CD4-positive, alpha-beta T cell treated with Interferon gamma for 1 hour (primary cell): ENCODE data around the gene UBAP1.
"Not testable (repeated sequence)": the region's sequence is repeated elsewhere in the genome, so short reads cannot be mapped to it uniquely, and the experiment has no call there.

Source experiments
- DNase-seq: peaks from one replicate; pipeline ENCODE4 v3.0.0-alpha.2; 2020

Gene UBAP1

DNA sequence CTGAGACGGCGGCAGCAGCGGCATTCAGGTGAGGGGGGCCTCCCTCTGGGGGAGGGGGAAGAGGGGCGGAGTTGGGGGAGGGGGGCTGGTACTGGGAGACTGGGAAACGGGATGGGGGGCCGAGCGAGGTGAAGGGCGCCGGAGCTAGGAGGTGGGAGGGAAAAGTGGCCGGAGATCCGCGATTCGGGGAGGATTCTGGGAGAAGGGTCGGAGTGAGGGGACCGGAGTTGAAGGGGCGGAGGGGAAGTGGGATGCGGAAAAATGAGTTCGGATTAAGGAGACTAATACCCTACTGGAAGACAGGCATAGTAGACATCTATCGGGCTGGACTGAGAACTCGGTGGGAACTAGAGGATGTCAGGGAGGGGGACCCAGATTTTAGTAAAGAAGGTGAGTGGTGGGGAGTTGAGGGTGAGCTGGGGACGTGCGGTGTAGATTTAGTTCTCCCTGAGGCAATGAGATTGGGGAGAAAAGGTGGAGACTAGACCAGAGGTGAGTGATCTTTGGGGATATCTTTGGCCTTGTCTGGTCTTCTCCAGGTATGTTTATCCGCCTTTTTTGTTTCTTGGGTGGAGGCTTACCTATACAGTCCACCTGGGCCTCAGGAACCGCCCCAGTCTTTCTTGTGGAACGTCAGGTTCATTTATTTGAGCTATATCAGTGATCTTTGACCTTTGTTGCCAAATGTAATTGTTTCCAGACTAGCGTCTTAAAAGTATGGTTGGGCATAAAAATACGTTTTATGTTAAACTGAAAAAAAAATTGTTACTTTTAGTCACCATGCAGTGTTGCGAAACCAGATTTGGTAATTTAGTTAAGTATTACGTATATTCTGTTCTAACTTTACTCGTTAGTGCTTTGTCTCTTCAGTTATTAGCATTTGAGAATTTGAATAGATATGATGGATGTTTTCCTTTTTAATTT, 632 bp downstream of the UBAP1 start:
- no peak for DNase-seq

- DNase-seq = no peak
These were observed 7.1 kb downstream of the UBAP1 start for GRCh38 chr9:34185778-34186551.

DNA sequence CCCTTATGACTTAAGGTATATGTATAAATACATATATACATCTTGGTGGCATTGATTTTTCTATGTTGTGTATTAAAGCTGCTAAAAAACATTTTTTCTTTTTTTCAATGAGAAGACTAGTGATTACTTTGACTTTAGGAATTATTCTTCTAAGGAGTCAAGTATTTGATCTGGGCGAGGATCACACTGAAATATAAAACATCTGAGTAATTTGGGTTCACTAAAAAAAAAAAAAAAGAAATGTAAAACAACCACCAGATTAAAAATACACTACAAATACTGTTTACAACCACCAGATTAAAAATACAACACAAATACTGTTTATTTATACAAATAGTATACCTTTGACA, 9.0 kb downstream of the UBAP1 start:
- DNase-seq = no peak

DNA sequence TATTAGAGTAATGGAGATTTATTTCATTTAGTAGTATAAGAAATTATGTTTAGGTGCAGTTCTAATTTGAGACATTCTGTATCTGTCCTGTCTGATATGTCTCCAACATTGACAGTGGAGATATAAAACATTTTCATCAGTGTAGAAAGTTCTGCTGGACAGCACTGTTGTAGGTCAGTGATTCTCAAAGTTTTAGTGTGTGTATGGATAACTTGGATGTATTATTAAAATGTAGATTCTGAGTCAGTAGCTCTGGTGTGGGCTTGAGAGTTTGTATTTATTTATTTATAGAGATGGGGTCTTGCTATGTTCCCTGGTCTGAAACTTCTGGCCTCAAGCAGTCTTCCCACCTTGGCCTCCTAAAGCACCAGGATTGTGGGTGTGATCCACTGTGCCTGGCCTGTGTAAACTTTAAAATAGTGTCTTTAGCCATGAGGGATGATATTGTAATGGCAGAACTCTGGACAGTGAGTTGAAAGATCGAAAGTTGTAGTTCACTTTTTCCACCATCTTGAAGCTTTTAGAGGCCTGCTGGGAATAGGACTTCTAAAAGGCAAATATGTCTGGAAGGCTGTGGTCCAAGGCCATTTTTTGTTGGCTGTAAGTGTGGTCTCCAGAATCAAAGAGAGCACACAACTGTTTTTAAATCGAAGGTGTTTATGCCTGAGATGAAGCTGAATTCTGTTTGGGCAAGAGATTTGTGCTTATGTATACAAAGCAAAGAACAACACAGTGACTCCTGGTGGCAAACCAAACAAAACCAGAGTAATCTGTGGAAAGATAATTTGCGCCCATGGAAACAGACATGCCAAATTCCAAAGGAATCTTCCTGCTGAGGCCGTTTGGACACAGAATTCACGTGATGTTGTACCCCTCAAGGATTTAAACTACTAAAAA, 12.4 kb downstream of the UBAP1 start:
- DNase-seq = no peak

GRCh38 chr9:34195143-34195542, 16.3 kb downstream of the UBAP1 start:
- DNase-seq = no peak

GRCh38 chr9:34197286-34197685, 18.4 kb downstream of the UBAP1 start:
- not testable (repeated sequence) for DNase-seq

DNA sequence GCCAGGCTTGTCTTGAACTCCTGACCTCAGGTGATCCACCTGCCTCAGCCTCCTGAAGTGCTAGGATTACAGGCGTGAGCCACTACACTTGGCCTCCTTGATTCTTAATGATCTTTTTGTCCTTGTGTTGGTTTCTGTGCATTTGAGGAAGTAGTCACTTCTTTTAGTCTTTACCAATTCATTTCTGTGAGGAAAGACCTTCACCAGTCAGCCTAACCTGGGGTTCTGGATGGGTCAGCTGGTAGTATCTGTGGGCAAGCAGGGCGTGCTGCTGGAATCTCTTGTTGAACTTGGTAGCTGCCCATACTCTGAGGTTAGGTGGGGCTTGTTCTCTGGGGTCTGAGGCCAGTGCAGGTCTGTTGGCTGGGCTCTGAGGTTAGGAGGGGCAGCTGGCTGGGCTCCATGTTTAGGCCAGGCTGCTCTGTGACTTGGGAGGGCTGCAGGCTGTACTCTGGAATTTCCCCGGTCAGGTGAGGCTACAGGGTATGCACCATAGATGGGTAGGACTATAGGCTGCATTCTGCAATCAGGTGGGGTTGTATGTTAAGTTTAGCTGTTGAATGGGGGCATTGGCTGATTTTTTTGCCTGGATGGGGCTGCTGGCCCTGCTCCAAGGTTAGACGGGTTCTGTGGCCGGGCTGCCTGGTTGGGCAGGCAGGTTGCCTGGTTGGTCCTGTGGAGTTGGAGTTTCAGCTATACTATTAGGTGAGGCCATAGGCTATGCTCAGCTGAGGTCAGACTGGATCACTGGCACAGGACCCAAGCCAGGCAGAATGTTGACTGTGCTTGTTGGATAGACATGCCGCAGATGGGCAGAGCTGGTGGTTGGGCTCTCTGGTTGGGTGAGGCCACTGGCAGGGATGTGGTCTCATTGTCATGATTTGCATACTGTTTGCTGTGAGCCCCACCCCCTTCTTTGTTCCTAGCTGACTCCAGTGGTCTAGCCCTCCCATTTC, 19.2 kb downstream of the UBAP1 start:
- no peak for DNase-seq

GRCh38 chr9:34200092-34200491, 21.2 kb downstream of the UBAP1 start:
- no peak for DNase-seq

- DNase-seq = no peak
These were observed 24.6 kb downstream of the UBAP1 start for GRCh38 chr9:34203275-34203991.

DNA sequence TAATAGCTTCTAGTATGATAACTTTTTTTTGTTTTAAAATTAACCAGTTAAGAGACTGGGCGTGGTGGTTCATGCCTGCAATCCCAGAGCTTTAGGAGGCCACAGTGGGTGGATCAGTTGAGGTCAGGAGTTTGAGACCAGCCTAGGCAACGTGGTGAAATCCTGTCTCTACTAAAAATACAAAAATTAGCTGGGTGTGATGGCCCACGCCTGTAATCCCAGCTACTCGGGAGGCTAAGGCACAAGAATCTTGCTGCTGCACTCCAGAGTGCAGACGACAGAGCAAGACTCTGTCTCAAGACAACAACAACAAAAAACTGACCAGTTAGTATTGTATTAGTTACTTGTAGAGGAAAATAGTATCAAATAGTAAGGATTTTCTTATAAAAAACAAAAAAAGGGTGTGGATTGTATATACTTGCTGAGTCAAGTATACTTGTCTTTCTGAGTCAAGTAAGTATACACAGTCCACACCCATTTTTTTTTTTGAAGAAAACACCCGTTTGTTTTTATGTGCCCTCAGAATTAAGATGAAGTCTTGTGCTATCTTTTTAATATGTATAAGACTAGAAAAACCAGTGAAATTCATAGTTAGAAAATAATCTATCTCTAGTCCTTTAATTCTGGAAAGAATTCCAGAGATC, 25.3 kb downstream of the UBAP1 start:
- DNase-seq = no peak

DNA sequence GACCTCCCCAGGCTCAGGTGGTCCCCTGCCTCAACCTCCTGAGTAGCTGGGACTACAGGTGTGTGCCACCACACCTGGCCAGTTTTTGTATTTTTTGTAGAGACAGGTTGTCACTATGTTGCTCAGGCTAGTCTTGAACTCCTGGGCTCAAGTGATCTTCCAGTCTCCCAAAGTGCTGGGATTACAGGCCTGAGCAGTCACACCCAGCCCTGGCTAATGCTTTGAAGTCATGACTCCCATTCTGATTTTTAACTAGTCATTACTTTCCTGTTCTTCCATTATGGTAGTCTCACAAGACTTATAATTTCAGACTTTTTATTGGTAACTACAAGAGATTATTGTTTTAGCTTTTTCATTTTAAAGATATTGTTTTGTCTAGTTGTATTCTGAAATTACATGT, 26.3 kb downstream of the UBAP1 start:
- no peak for DNase-seq

DNA sequence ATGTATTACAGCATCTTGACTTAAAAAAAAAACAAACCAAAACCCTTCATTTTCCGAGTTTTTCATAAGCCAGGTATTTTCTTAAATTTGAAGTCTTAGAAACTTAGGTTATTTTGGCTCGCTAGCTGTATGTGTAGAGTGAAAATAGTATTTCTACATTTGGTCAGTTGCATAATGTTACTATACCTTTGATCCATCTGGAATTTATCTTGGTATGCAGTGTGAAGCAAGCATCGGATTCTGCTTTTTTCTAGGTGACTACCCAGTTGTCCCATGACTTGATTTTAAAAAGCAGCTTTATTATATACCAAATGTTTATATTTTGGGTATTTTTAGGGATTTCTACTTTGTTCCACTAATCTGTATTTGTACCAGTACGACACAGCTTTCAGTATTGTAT, 27.7 kb downstream of the UBAP1 start:
- no peak for DNase-seq

- no peak for DNase-seq
These were observed 32.6 kb downstream of the UBAP1 start for GRCh38 chr9:34211395-34211794.

DNA sequence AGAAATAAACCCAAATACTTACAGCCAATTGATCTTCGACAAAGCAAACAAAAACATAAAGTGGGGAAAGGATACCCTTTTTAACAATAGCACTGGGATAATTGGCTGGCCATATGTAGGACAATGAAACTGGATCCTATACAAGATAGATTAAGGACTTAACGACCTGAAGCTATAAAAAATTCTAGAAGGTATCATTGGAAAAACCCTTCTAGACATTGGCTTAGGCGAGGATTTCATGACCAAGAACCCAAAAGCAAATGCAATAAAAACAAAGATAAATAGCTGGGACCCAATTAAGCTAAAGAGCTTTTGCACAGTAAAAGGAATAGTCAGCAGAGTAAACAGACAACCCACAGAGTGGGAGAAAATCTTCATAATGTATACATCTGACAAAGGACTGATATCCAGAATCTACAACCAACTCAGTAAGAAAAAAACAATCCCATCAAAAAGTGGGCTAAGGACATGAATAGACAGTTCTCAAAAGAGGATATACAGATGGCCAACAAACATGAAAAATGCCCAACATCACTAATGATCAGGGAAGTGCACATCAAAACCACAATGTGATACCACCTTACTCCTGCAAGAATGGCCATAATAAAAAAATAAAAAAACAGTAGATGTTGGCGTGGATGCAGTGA, 35.6 kb downstream of the UBAP1 start:
- not testable (repeated sequence) for DNase-seq

GRCh38 chr9:34216325-34216724, 37.5 kb downstream of the UBAP1 start:
- DNase-seq = no peak

- not testable (repeated sequence) for DNase-seq
These were observed 38.2 kb downstream of the UBAP1 start for GRCh38 chr9:34217015-34217414.

DNA sequence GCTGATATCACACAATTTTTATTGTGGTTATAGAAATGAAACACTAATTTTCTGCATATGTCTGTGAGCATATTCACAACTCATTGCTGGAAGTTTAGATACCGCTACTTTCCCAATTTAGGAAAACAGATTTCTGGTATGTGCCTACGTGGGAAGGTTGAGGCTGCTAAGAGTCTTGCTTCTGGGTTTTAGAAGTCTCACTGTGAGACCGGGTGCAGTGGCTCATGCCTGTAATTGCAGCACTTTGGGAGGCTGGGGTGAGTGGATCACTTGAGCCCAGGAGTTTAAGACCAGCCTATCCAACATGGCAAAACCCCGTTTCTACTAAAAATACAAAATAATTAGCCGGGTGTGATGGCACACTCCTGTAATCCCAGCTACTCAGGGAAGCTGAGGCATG, 39.6 kb downstream of the UBAP1 start:
- DNase-seq = no peak

- no peak for DNase-seq
These were observed 40.6 kb downstream of the UBAP1 start for GRCh38 chr9:34219421-34219820.

- no peak for DNase-seq
These were observed 41.4 kb downstream of the UBAP1 start for GRCh38 chr9:34220218-34220617.

- DNase-seq = no peak
These were observed 45.5 kb downstream of the UBAP1 start for GRCh38 chr9:34224349-34224748.
